ENCODE data around the gene SMYD4.
"Not testable (repeated sequence)": the region's sequence is repeated elsewhere in the genome, so short reads cannot be mapped to it uniquely, and the experiment has no call there.

Gene SMYD4

GRCh38 chr17:1753767-1754429, 75.8 kb downstream of the SMYD4 start:
- no peak for DNase-seq

GRCh38 chr17:1752425-1753262, 77.1 kb downstream of the SMYD4 start:
- peak; percentile 11 for DNase-seq

DNA sequence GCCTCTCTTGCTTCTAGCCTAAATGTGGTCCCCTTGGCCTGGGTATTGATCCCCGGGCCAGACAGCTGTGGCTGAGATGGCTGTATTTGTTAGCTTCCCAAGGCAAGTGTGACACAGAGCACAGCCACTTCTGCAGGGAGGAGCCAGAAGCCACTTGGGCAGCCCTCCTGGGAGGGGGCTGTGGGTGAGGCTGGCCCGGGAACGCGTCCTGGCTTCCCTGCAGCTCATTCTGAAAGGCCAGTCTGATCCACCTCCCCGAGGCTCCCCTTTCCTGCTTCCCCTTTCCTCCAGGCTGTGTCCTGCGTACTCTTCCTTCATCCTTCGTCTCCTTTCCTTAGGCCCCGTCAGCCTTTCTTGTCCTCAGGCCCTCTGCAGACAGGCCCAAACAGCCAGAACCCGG, 79.1 kb downstream of the SMYD4 start:
- DNase-seq, result no peak

DNA sequence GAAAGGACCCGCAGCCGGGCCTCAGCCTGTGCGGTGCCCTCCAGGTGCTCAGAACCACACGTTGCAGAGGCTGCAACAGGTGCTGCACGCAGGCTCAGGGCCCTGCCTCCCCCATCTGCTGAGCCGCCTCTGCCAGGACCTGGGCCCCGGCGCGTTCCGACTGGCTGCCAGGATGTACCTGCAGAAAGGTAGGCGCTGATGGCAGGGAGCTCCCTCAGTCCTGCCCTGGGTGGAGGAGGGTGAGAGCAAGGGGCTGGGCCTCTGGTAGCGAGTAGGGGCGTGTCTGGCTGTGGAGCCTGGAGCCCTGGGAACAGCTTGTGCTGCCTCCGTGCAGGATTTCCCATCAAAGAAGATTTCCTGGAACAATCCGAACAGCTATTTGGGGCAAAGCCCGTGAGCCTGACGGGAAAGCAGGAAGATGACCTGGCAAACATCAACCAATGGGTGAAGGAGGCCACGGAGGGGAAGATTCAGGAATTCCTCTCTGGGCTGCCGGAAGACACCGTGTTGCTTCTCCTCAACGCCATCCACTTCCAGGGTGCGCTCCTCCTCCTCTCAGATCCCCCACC, 82.6 kb downstream of the SMYD4 start:
- no peak for DNase-seq

- no peak for DNase-seq
Measured at GRCh38 chr17:1745513-1746020, 84.1 kb downstream of the SMYD4 start.

- no peak for DNase-seq
Measured at GRCh38 chr17:1744551-1745512, 84.9 kb downstream of the SMYD4 start.

- DNase-seq, result no peak
Measured at GRCh38 chr17:1743088-1743439, 86.6 kb downstream of the SMYD4 start.

- no peak for DNase-seq
Measured at GRCh38 chr17:1742371-1743087, 87.2 kb downstream of the SMYD4 start, which contains the start of gene SERPINF2. TSS of gene SERPINF2 (plus strand) at chr17:1742871. CDS start at chr17:1744996, 2,125 bp downstream.

DNA sequence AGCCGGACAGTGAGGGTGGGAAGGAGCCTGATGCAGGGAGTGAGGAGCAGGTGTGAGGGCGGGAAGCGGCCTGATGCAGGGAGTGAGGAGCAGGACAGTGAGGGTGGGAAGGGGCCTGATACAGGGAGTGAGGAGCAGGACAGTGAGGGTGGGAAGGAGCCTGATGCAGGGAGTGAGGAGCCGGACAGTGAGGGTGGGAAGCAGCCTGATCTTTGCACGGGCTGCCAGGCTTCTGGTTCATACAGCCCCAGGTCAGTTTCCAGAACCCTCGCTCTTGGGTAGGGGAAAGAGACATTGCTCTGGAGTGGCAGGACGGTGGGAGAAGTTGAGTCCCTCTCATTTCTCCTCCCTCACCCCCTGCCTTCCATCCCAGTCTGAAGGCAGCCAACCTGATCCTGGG, 87.8 kb downstream of the SMYD4 start:
- not testable (repeated sequence) for DNase-seq

- no peak for DNase-seq
Measured at GRCh38 chr17:1737531-1738291, 92.0 kb downstream of the SMYD4 start.

- DNase-seq, result no peak
Measured at GRCh38 chr17:1736348-1737281, 93.1 kb downstream of the SMYD4 start.

- no peak for DNase-seq
Measured at GRCh38 chr17:1735834-1736347, 93.8 kb downstream of the SMYD4 start.

DNA sequence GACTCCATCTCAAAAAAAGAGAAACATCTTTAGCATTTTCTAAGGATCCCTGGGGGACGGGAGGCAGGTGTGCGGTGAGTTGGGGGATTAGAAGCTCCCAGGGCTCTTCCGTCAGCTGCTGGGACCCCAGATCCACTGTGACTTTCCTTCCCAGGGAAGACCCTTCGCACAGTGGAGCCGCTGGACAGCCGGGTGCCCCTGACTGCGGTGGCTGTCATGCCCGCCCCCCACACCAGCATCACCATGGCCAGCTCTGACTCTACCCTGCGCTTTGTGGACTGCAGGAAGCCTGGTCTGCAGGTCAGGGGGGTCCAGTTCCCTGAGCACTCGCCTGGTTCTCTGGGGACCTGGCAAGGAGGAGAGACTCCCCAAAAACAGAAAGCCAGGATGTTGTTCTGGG, 94.3 kb downstream of the SMYD4 start:
- DNase-seq, result no peak

DNA sequence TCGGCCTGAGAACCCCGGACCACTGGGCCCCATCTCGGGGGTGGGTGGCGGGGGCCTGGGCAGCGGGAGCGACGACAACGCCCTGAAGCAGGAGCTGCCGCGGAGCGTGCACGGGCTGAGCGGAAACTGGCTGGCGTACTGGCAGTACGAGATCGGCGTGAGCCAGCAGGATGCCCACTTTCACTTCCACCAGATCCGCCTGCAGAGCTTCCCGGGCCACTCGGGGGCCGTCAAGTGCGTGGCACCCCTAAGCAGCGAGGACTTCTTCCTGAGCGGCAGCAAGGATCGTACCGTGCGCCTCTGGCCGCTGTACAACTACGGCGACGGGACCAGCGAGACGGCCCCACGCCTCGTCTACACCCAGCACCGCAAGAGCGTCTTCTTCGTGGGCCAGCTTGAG, 95.9 kb downstream of the SMYD4 start:
- no peak for DNase-seq

DNA sequence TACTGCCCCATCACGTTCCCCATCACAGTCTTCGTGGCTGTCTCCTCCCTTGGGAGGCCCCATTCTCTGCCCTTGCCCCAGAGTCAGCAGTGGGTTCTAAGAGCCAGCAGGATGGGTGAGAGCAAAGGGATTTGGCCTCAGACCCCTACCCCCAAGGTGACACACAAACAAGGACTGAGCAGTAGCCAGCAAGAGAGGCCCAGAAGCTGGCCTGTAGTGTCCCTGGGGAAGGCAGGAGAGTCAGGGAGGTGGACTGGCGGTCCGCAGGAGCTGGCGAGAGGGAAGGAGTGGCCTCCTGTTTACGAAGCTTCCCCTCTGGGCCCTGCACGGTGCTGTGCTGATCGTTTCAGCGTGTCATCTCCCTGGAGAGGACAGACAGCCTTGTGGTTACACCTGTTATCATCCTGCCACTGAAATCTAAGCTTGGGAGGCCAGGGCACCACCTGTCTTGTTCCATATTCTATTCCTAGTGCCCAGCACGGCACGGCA, 96.8 kb downstream of the SMYD4 start:
- DNase-seq, result no peak

DNA sequence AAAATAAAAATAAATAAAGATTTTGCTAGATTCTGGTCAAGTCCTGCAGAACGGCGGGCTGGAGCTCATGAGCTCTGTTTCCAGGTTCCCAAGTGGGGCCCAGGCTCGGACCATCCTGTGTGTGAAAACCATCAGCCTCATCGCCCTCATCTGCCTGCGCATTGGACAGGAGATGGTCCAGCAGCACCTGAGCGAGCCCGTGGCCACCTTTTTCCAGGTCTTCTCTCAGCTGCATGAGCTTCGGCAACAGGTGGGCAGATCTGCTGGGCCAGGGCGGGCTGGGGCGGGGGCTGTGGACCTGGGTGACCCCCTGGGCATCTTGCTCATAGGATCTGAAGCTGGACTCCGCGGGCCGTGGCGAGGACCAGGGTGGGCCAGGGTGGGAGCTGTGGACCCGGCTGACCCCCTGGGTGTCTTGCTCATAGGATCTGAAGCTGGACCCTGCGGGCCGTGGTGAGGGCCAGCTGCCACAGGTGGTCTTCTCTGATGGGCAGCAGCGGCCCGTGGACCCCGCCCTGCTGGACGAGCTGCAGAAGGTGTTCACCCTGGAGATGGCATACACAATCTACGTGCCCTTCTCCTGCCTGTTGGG, 97.4 kb downstream of the SMYD4 start:
- no peak for DNase-seq

GRCh38 chr17:1731194-1731506, 98.6 kb downstream of the SMYD4 start:
- DNase-seq, result no peak

- DNase-seq, result no peak
Measured at GRCh38 chr17:1730326-1731193, 99.1 kb downstream of the SMYD4 start.
